H9 (cell line): ENCODE measurements around the gene BAMBI. TPM values are rescaled to one million over a fixed set of nuclear protein-coding genes. Genes with fewer than 3 reads are reported as not detected.
A peak's percentile ranks its signal among the peaks of the same experiment; 100 is the strongest.

ENCODE experiments used
- DNase-seq: peaks from one replicate; pipeline ENCODE4 v3.0.0-alpha.2; 2017
- H2AFZ ChIP-seq: one replicate; pipeline ENCODE4 v1.6.1; 2013; ENCODE audit warnings: mild to moderate bottlenecking, low read length, control low read depth, moderate library complexity
- H2AK5ac ChIP-seq: 2 replicates; pipeline ENCODE4 v1.6.1; 2013; ENCODE audit warnings: low read length, control low read depth, mixed read lengths; ENCODE audit not compliant: insufficient read length
- H2BK120ac ChIP-seq: one replicate; pipeline ENCODE4 v1.6.1; 2013; ENCODE audit warnings: low read depth, mild to moderate bottlenecking, low read length, control low read depth, inconsistent platforms; ENCODE audit not compliant: poor library complexity, severe bottlenecking
- H2BK12ac ChIP-seq: 2 replicates; pipeline ENCODE4 v1.6.1; 2013; ENCODE audit warnings: low read length, control low read depth, mixed read lengths, low read depth; ENCODE audit not compliant: insufficient read length
- H2BK15ac ChIP-seq: 2 replicates; pipeline ENCODE4 v1.6.1; 2013; ENCODE audit warnings: low read depth, low read length, control low read depth
- H2BK20ac ChIP-seq: one replicate; pipeline ENCODE4 v1.6.1; 2013; ENCODE audit warnings: low read depth, mild to moderate bottlenecking, low read length, control low read depth, inconsistent platforms; ENCODE audit not compliant: poor library complexity, severe bottlenecking
- H2BK5ac ChIP-seq: 2 replicates; pipeline ENCODE4 v1.6.1; 2013; ENCODE audit warnings: low read length, control low read depth, mixed read lengths; ENCODE audit not compliant: insufficient read length
- H3K14ac ChIP-seq: 2 replicates; pipeline ENCODE4 v1.6.1; 2013; ENCODE audit warnings: low read length, control low read depth; ENCODE audit not compliant: insufficient read depth
- H3K18ac ChIP-seq: 2 replicates; pipeline ENCODE4 v1.6.1; 2013; ENCODE audit warnings: low read depth, mild to moderate bottlenecking, mixed read lengths, low read length, control low read depth; ENCODE audit not compliant: insufficient read length
- H3K23ac ChIP-seq: 2 replicates; pipeline ENCODE4 v1.6.1; 2013; ENCODE audit warnings: low read length, control low read depth, mixed read lengths, low read depth; ENCODE audit not compliant: insufficient read length
- H3K23me2 ChIP-seq: 2 replicates; pipeline ENCODE4 v1.6.1; 2013; ENCODE audit warnings: low read depth, mild to moderate bottlenecking, mixed read lengths, low read length, control low read depth; ENCODE audit not compliant: insufficient read length, poor library complexity, severe bottlenecking
- H3K27ac ChIP-seq: 2 replicates; pipeline ENCODE4 v1.5.1; 2013; ENCODE audit warnings: low read length, control low read depth, mixed read lengths, low read depth; ENCODE audit not compliant: insufficient read length
- H3K27me3 ChIP-seq: 2 replicates; pipeline ENCODE4 v1.6.1; 2013; ENCODE audit warnings: low read length, control low read depth, inconsistent platforms; ENCODE audit not compliant: insufficient read depth
- H3K4ac ChIP-seq: 2 replicates; pipeline ENCODE4 v1.6.1; 2013; ENCODE audit warnings: low read depth, mild to moderate bottlenecking, control low read depth, inconsistent platforms, low read length, moderate library complexity
- H3K4me1 ChIP-seq: 2 replicates; pipeline ENCODE4 v1.6.1; 2013; ENCODE audit warnings: low read length, control low read depth, inconsistent platforms; ENCODE audit not compliant: insufficient read depth
- H3K4me2 ChIP-seq: 2 replicates; pipeline ENCODE4 v1.6.1; 2013; ENCODE audit warnings: low read length, control low read depth, mixed read lengths; ENCODE audit not compliant: insufficient read length, insufficient read depth
- H3K56ac ChIP-seq: 2 replicates; pipeline ENCODE4 v1.6.1; 2013; ENCODE audit warnings: low read depth, mild to moderate bottlenecking, mixed read lengths, low read length, control low read depth; ENCODE audit not compliant: insufficient read length
- H3K79me1 ChIP-seq: 2 replicates; pipeline ENCODE4 v1.6.1; 2013; ENCODE audit warnings: low read depth, mild to moderate bottlenecking, moderate library complexity, low read length, control low read depth, inconsistent platforms; ENCODE audit not compliant: insufficient read depth, poor library complexity, severe bottlenecking
- H3K79me2 ChIP-seq: 2 replicates; pipeline ENCODE4 v1.6.1; 2013; ENCODE audit warnings: low read length, control low read depth, inconsistent platforms; ENCODE audit not compliant: insufficient read depth
- H3K9ac ChIP-seq: 2 replicates; pipeline ENCODE4 v1.6.1; 2013; ENCODE audit warnings: low read length, control low read depth, mixed read lengths; ENCODE audit not compliant: insufficient read length; ENCODE audit errors: extremely low read depth
- H3K9me3 ChIP-seq: one replicate; pipeline ENCODE4 v1.6.1; 2013; ENCODE audit warnings: low read depth, low read length, inconsistent platforms; ENCODE audit not compliant: control insufficient read depth
- H3T11ph ChIP-seq: one replicate; pipeline ENCODE4 v1.6.1; 2013; ENCODE audit warnings: mild to moderate bottlenecking, low read length, control low read depth, inconsistent platforms
- H4K20me1 ChIP-seq: one replicate; pipeline ENCODE4 v1.6.1; 2013; ENCODE audit not compliant: control insufficient read depth, insufficient read length, insufficient read depth
- H4K5ac ChIP-seq: 2 replicates; pipeline ENCODE4 v1.6.1; 2013; ENCODE audit warnings: low read depth, mild to moderate bottlenecking, mixed read lengths, low read length, control low read depth; ENCODE audit not compliant: insufficient read length
- H4K8ac ChIP-seq: replicated peaks from 2 replicates; pipeline ENCODE4 v1.6.1; 2013; ENCODE audit warnings: low read length, control low read depth, mixed read lengths, low read depth; ENCODE audit not compliant: insufficient read length
- H4K91ac ChIP-seq: 2 replicates; pipeline ENCODE4 v1.6.1; 2013; ENCODE audit warnings: low read depth, mild to moderate bottlenecking, moderate library complexity, mixed read lengths, low read length, control low read depth; ENCODE audit not compliant: insufficient read length
- H3K27ac Mint-ChIP-seq, 3 experiments: 2 replicates in 2 of 3; 3 replicates in 1 of 3; pipeline ENCODE4 v1.8.0; 2020 to 2021; ENCODE audit warnings: mixed read lengths in 3 of 3, mild to moderate bottlenecking in 1 of 3, moderate library complexity in 1 of 3
- H3K27me3 Mint-ChIP-seq: 2 replicates; pipeline ENCODE4 v1.8.0; 2021; ENCODE audit warnings: low read depth, mild to moderate bottlenecking, moderate library complexity, mixed read lengths
- H3K36me3 Mint-ChIP-seq, 3 experiments: 2 replicates in 2 of 3; 3 replicates in 1 of 3; pipeline ENCODE4 v1.8.0; 2020 to 2021; ENCODE audit warnings: low read depth in 3 of 3, mixed read lengths in 3 of 3; ENCODE audit not compliant: insufficient read depth in 1 of 3
- H3K4me1 Mint-ChIP-seq, 2 experiments: 2 replicates each; pipeline ENCODE4 v1.8.0; 2020; ENCODE audit warnings: mixed read lengths in 2 of 2
- H3K4me3 Mint-ChIP-seq, 2 experiments: 2 replicates in 1 of 2; 3 replicates in 1 of 2; pipeline ENCODE4 v1.8.0; 2020 to 2021; ENCODE audit warnings: mild to moderate bottlenecking in 2 of 2, mixed read lengths in 2 of 2, moderate library complexity in 1 of 2
- H3K9me3 Mint-ChIP-seq, 2 experiments: 2 replicates in 1 of 2; 3 replicates in 1 of 2; pipeline ENCODE4 v1.8.0; 2020; ENCODE audit warnings: mild to moderate bottlenecking in 2 of 2, mixed read lengths in 2 of 2, moderate library complexity in 1 of 2
- WGBS: extraction: QIAGEN DNeasy Blood & Tissue Kit; methylation state at CpG from one replicate; pipeline ENCODE4 v1.1.7; 2013; ENCODE audit warnings: missing lambda C conversion rate, low lambda C conversion rate, mixed read lengths; ENCODE audit not compliant: insufficient read length; ENCODE audit errors: extremely low coverage; 5-methylcytosine and 5-hydroxymethylcytosine counted together
- total RNA-seq: library from RNA; stranded (reverse); gene quantifications from 2 replicates; pipeline ENCODE4 v1.2.1, GENCODE V29; 2021
- TF ChIP-seq, protein P1 (sequence below): fragments of 200-600 bp; sonication (generic); conservative IDR thresholded peaks from 3 replicates; pipeline ENCODE4 v1.8.0; 2021; ENCODE audit warnings: antibody characterized with exemption, mild to moderate bottlenecking

The BAMBI gene
- total RNA-seq, 1 experiment from 2014 or later = 16.8 TPM

DNA sequence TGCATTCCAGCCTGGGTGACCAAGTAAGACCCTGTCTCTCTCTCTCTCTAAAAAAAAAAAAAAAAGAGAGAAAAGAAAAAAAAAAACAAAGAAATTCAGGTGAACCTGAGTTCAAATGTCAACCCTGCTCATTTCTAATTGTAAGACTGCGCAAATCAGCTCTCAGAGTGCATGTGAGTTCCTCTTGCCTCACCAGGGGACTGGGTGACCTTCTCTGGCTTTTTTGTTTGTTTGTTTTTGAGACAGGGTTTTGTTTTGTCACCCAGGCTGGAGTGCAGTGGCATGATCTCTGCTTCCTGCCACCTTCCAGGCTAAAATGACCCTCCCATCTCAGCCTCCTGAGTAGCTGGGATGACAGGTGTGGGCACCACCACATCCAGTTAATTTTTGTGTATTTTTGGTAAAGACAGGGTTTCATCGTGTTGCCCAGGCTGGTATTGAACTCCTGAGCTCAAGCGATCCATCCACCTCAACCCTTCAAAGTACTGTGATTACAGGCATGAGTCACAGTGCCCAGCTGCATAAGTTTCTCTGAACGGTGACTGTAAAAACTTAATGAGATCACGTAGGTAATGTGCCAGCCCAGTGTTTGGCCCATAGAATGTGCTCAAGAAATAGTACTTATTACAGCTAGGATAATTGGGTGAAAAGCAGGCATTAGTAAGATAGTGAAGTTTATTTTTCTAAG is 45.3 kb upstream of the BAMBI start:
- Histone ChIP-seq H3K27me3 (no peaks in the 10 kb centered on the region), H3K4ac (no peak overlapping the region), H4K20me1 (no peaks in the 10 kb centered on the region), H3T11ph (no peak overlapping the region), H2AK5ac (no peak overlapping the region), H2BK120ac (peak overlapping the region; percentile 10), H3K18ac (no peak overlapping the region), H3K27ac (no peak overlapping the region), H4K91ac (no peak overlapping the region), H3K4me2 (no peak overlapping the region), H4K8ac (no peak overlapping the region), H2BK20ac (no peak overlapping the region), H3K23me2 (no peaks in the 10 kb centered on the region), H3K79me2 (no peaks in the 10 kb centered on the region), H4K5ac (no peak overlapping the region), H3K56ac (no peak overlapping the region), H3K4me1 (no peaks in the 10 kb centered on the region), H3K9ac (no peak overlapping the region), H3K23ac (no peak overlapping the region), H3K79me1 (no peaks in the 10 kb centered on the region), H3K14ac (no peak overlapping the region), H2AFZ (no peak overlapping the region), H2BK5ac (no peak overlapping the region), H3K9me3 (no peaks in the 10 kb centered on the region), H2BK12ac (no peak overlapping the region), H2BK15ac (no peak overlapping the region)
- Mint-ChIP-seq H3K4me3 (no peak overlapping the region), H3K4me1 (peaks cover 4 to 7% of the 10 kb centered on the region in 2 experiments; a peak in 2 of 4 replicates), H3K9me3 (no peaks in the 10 kb centered on the region; a peak in 1 of 5 replicates), H3K27me3 (peaks cover 3% of the 10 kb centered on the region; the same call in 1 of the 2 replicates), H3K36me3 (no peaks in the 10 kb centered on the region), H3K27ac (no peak overlapping the region)
- TF ChIP-seq, protein P1, sequence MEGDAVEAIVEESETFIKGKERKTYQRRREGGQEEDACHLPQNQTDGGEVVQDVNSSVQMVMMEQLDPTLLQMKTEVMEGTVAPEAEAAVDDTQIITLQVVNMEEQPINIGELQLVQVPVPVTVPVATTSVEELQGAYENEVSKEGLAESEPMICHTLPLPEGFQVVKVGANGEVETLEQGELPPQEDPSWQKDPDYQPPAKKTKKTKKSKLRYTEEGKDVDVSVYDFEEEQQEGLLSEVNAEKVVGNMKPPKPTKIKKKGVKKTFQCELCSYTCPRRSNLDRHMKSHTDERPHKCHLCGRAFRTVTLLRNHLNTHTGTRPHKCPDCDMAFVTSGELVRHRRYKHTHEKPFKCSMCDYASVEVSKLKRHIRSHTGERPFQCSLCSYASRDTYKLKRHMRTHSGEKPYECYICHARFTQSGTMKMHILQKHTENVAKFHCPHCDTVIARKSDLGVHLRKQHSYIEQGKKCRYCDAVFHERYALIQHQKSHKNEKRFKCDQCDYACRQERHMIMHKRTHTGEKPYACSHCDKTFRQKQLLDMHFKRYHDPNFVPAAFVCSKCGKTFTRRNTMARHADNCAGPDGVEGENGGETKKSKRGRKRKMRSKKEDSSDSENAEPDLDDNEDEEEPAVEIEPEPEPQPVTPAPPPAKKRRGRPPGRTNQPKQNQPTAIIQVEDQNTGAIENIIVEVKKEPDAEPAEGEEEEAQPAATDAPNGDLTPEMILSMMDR = no peak
- DNase-seq = no peak
- no CpG with 5 or more reads among the region's 5 CpGs for WGBS
